Measurements from ENCODE around the gene SECISBP2.

- no peak for TF ChIP-seq CTCF (IDR thresholded peaks at IDR 0.05)
- TF ChIP-seq POLR2A (IDR thresholded peaks at IDR 0.05), result no peak
Measured at GRCh38 chr9:89382026-89382986, 64.0 kb downstream of the SECISBP2 start.
